C4-2B (cell line): ENCODE data around the gene NSL1.

Experiments used
- H3K27ac ChIP-seq: fragments of 450-650 bp; 2 replicates; pipeline ENCODE4 v1.5.1; 2017
- CTCF ChIP-seq: fragments of 450-650 bp; conservative IDR thresholded peaks from 2 replicates; pipeline ENCODE4 v1.5.1; 2017; ENCODE audit warnings: mild to moderate bottlenecking
- ZFX ChIP-seq: fragments of 450-650 bp; IDR thresholded peaks from 2 replicates; pipeline ENCODE4 v1.6.1; 2017

Gene NSL1

GRCh38 chr1:212754193-212754592 lies 37.4 kb downstream of the NSL1 start:
- no peak for TF ChIP-seq CTCF
- no peak for TF ChIP-seq ZFX
- no peak overlapping the region for H3K27ac ChIP-seq

- H3K27ac ChIP-seq = no peak overlapping the region
- TF ChIP-seq CTCF (no peak), ZFX (no peak)
These were observed 37.8 kb downstream of the NSL1 start for GRCh38 chr1:212753749-212754148.

- TF ChIP-seq CTCF (no peak), ZFX (no peak)
- H3K27ac ChIP-seq = no peak overlapping the region
These were observed 38.6 kb downstream of the NSL1 start for GRCh38 chr1:212752934-212753497.

GRCh38 chr1:212752252-212752933 lies 39.2 kb downstream of the NSL1 start:
- no peak for TF ChIP-seq ZFX
- no peak for TF ChIP-seq CTCF
- H3K27ac ChIP-seq = no peak overlapping the region

GRCh38 chr1:212749821-212750535 lies 41.6 kb downstream of the NSL1 start:
- H3K27ac ChIP-seq = no peak overlapping the region
- TF ChIP-seq CTCF = peak; percentile 93
- no peak for TF ChIP-seq ZFX

GRCh38 chr1:212746546-212746945 lies 45.0 kb downstream of the NSL1 start:
- TF ChIP-seq CTCF = no peak
- no peak for TF ChIP-seq ZFX
- H3K27ac ChIP-seq = no peak overlapping the region

- TF ChIP-seq CTCF (no peak), ZFX (no peak)
- no peak overlapping the region for H3K27ac ChIP-seq
These were observed 46.3 kb downstream of the NSL1 start for GRCh38 chr1:212745303-212745702.
